Spleen (tissue), 11 donors: Measurements from ENCODE around the gene GPRIN1. TPM values are rescaled to one million over a fixed set of nuclear protein-coding genes. Genes with fewer than 3 reads are reported as not detected.
A peak's percentile ranks its signal among the peaks of the same experiment; 100 is the strongest.

Experiments used
- DNase-seq: peaks from one replicate; pipeline ENCODE4 v3.0.0-alpha.2; 2020
- H3K27ac ChIP-seq, 8 donors: fragments of 200-600 bp; sonication (generic) in 7 of 8; 1 replicate in 4 of 8; 2 replicates in 4 of 8; pipeline versions ENCODE4 v1.5.0 to v1.8.0; 2016 to 2021; ENCODE audit warnings: inconsistent platforms in 4 of 8, mild to moderate bottlenecking in 4 of 8, moderate library complexity in 1 of 8
- H3K27me3 ChIP-seq, 7 donors: fragments of 200-600 bp; sonication (generic) in 6 of 7; replicated peaks in 1 of 7; 1 replicate in 4 of 7; 2 replicates in 3 of 7; pipeline versions ENCODE4 v1.5.0 to v1.8.0; 2016 to 2021; ENCODE audit warnings: inconsistent platforms in 3 of 7, mild to moderate bottlenecking in 1 of 7
- H3K36me3 ChIP-seq, 6 donors: fragments of 200-600 bp; sonication (generic) in 5 of 6; 1 replicate in 4 of 6; 2 replicates in 2 of 6; pipeline versions ENCODE4 v1.5.0 to v1.8.0; 2016 to 2021; ENCODE audit warnings: inconsistent platforms in 2 of 6
- H3K4me1 ChIP-seq, 6 donors: fragments of 200-600 bp; sonication (generic) in 5 of 6; 1 replicate in 3 of 6; 2 replicates in 3 of 6; pipeline versions ENCODE4 v1.5.0 to v1.8.0; 2016 to 2021; ENCODE audit warnings: inconsistent platforms in 3 of 6
- H3K4me3 ChIP-seq, 8 donors: fragments of 200-600 bp; sonication (generic) in 7 of 8; 1 replicate in 4 of 8; 2 replicates in 4 of 8; pipeline versions ENCODE4 v1.5.0 to v1.8.0; 2016 to 2021; ENCODE audit warnings: inconsistent platforms in 4 of 8, mild to moderate bottlenecking in 4 of 8, moderate library complexity in 2 of 8
- H3K9me3 ChIP-seq, 8 donors: fragments of 200-600 bp; sonication (generic) in 7 of 8; 1 replicate in 4 of 8; 2 replicates in 4 of 8; pipeline versions ENCODE4 v1.5.0 to v1.8.0; 2016 to 2021; ENCODE audit warnings: inconsistent platforms in 4 of 8
- POLR2A ChIP-seq, 3 donors: fragments of 450-650 bp; IDR thresholded peaks; one replicate each; pipeline ENCODE4 v1.5.1; 2017; ENCODE audit warnings: antibody characterized with exemption in 3 of 3, mild to moderate bottlenecking in 1 of 3
- POLR2AphosphoS5 ChIP-seq, 3 donors: sonication (generic); formaldehyde crosslinking; IDR thresholded peaks; one replicate each; pipeline ENCODE4 v1.5.1; 2017; ENCODE audit warnings: antibody characterized with exemption in 3 of 3
- WGBS, 5 donors: extraction: QIAGEN DNeasy Blood & Tissue Kit in 3 of 5; methylation state at CpG; one replicate each; pipeline versions ENCODE4 v1.1.5 to v1.1.7; 2013 to 2018; 5-methylcytosine and 5-hydroxymethylcytosine counted together
- intact Hi-C: fragments of 100-400 bp; cut with DNase I; formaldehyde crosslinking; loops from one replicate; pipeline ENCODE4 v1.15.0; 2023; ENCODE audit warnings: low total_unique reads
- polyA plus RNA-seq, 3 donors: library from polyadenylated mRNA; stranded (reverse); fragments of 200-250 nt; gene quantifications; one replicate each; pipeline ENCODE4 v1.2.1, GENCODE V29; 2013
- total RNA-seq, 7 donors: library from RNA; depleted of rRNA in 3 of 7; stranded (reverse); fragments of >200 nt in 3 of 7; fragmentation: NEBNext Ultra II Directional in 4 of 7; extraction: Animal tissue kit (Norgen Biotek cat#: 25700) in 4 of 7; gene quantifications; one replicate each; pipeline versions ENCODE4 v1.1.0 to v1.2.1, GENCODE V29; 2016 to 2021
- TF ChIP-seq, protein P1 (sequence below), 11 experiments: fragments of 200-600 bp in 7 of 11; fragments of 450-650 bp in 4 of 11; sonication (generic) in 4 of 11; IDR thresholded peaks in 8 of 11; conservative IDR thresholded peaks in 3 of 11; 1 replicate in 7 of 11; 2 replicates in 4 of 11; pipeline versions ENCODE4 v1.4.0 to v1.8.0; 2016 to 2021; ENCODE audit warnings: antibody characterized with exemption in 11 of 11, inconsistent platforms in 4 of 11, mild to moderate bottlenecking in 1 of 11
- donor health status: healthy with polysubstance abuse.
- donor health status: DM: no; HTN: no; CAD: no; lungs with moderate emphysema.
- donor health status: DM: no; HTN: no; CAD: no.
- donor health status: Bipolar disorder and iron deficiency.
- donor health status: healthy.
- donor health status: DM: no; HTN: no; CAD: no.
- donor health status: DM: yes; HTN: yes; CAD: no.

The GPRIN1 gene
- total and polyA plus RNA-seq, 10 donors = 0.13 to 1.3 (median 0.76) TPM

- Histone ChIP-seq H3K9me3 (no peaks in the 10 kb centered on the region), H3K4me3 (no peak overlapping the region), H3K36me3 (no peaks in the 10 kb centered on the region), H3K27me3 (peaks cover 0 to 27% (median 0%) of the 10 kb centered on the region in 7 donors), H3K4me1 (peaks cover 0 to 12% (median 0%) of the 10 kb centered on the region in 6 donors), H3K27ac (no peak overlapping the region)
- intact Hi-C loops = no loop called here
- 54 to 66% (median 61%) methylated on average over 10 of the region's 10 CpGs for WGBS, 5 donors
- no peak for DNase-seq
- TF ChIP-seq POLR2A (IDR thresholded peaks at IDR 0.05) = no peak
Measured at GRCh38 chr5:176562189-176562588, 47.8 kb downstream of the GPRIN1 start.

- Histone ChIP-seq H3K27me3 (peaks cover 0 to 20% (median 0%) of the 10 kb centered on the region in 7 donors), H3K27ac (no peak overlapping the region), H3K4me3 (no peak overlapping the region), H3K9me3 (no peaks in the 10 kb centered on the region), H3K36me3 (no peaks in the 10 kb centered on the region), H3K4me1 (peaks cover 0 to 17% (median 0%) of the 10 kb centered on the region in 6 donors)
- no peak for TF ChIP-seq POLR2AphosphoS5 (IDR thresholded peaks at IDR 0.05)
- DNase-seq = no peak
- intact Hi-C loops = no loop called here
- 82 to 92% (median 85%) methylated on average over 3 of the region's 3 CpGs for WGBS, 5 donors
Measured at GRCh38 chr5:176561259-176561658, 48.7 kb downstream of the GPRIN1 start.

GRCh38 chr5:176560364-176560763 is 49.6 kb downstream of the GPRIN1 start:
- H3K9me3 ChIP-seq = no peaks in the 10 kb centered on the region
- H3K27me3 ChIP-seq = peaks cover 0 to 19% (median 0%) of the 10 kb centered on the region in 7 donors
- peaks cover 0 to 23% (median 0%) of the 10 kb centered on the region in 6 donors for H3K4me1 ChIP-seq
- 48 to 60% (median 58%) methylated on average over 8 of the region's 8 CpGs for WGBS, 5 donors
- intact Hi-C loops = no loop called here
- H3K36me3 ChIP-seq = no peaks in the 10 kb centered on the region
- no peak overlapping the region for H3K27ac ChIP-seq
- DNase-seq = no peak
- TF ChIP-seq, protein P1, sequence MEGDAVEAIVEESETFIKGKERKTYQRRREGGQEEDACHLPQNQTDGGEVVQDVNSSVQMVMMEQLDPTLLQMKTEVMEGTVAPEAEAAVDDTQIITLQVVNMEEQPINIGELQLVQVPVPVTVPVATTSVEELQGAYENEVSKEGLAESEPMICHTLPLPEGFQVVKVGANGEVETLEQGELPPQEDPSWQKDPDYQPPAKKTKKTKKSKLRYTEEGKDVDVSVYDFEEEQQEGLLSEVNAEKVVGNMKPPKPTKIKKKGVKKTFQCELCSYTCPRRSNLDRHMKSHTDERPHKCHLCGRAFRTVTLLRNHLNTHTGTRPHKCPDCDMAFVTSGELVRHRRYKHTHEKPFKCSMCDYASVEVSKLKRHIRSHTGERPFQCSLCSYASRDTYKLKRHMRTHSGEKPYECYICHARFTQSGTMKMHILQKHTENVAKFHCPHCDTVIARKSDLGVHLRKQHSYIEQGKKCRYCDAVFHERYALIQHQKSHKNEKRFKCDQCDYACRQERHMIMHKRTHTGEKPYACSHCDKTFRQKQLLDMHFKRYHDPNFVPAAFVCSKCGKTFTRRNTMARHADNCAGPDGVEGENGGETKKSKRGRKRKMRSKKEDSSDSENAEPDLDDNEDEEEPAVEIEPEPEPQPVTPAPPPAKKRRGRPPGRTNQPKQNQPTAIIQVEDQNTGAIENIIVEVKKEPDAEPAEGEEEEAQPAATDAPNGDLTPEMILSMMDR (IDR thresholded peaks at IDR 0.05 in 8 of 11, conservative IDR thresholded peaks at IDR 0.05 in 3 of 11) = no peak
- TF ChIP-seq POLR2A (IDR thresholded peaks at IDR 0.05) (no peak), POLR2AphosphoS5 (IDR thresholded peaks at IDR 0.05) (no peak)
- H3K4me3 ChIP-seq = no peak overlapping the region

GRCh38 chr5:176559683-176560082 is 50.3 kb downstream of the GPRIN1 start:
- no peaks in the 10 kb centered on the region for H3K36me3 ChIP-seq
- H3K27me3 ChIP-seq = peaks cover 0 to 19% (median 0%) of the 10 kb centered on the region in 7 donors
- DNase-seq = no peak
- TF ChIP-seq POLR2A (IDR thresholded peaks at IDR 0.05) (no peak), POLR2AphosphoS5 (IDR thresholded peaks at IDR 0.05) (no peak)
- TF ChIP-seq, protein P1 (IDR thresholded peaks at IDR 0.05 in 8 of 11, conservative IDR thresholded peaks at IDR 0.05 in 3 of 11) = peak in 3 of 11 experiments; percentile 8 to 13 (median 10)
- peaks cover 0 to 30% (median under 1%) of the 10 kb centered on the region in 6 donors for H3K4me1 ChIP-seq
- H3K4me3 ChIP-seq = no peak overlapping the region
- no peak overlapping the region for H3K27ac ChIP-seq
- no peaks in the 10 kb centered on the region for H3K9me3 ChIP-seq
- 22 to 34% (median 26%) methylated on average over 5 of the region's 5 CpGs for WGBS, 5 donors
- intact Hi-C loops = no loop called here

- no peak overlapping the region for H3K4me3 ChIP-seq
- no peaks in the 10 kb centered on the region for H3K9me3 ChIP-seq
- peaks cover 0 to 26% (median 0%) of the 10 kb centered on the region in 7 donors for H3K27me3 ChIP-seq
- H3K4me1 ChIP-seq = peaks cover 0 to 40% (median 4%) of the 10 kb centered on the region in 6 donors
- WGBS, 5 donors = 95 to 99% (median 96%) methylated on average over 12 to 13 of the region's 13 CpGs
- TF ChIP-seq, protein P1 (IDR thresholded peaks at IDR 0.05 in 8 of 11, conservative IDR thresholded peaks at IDR 0.05 in 3 of 11) = no peak
- TF ChIP-seq POLR2A (IDR thresholded peaks at IDR 0.05) (no peak), POLR2AphosphoS5 (IDR thresholded peaks at IDR 0.05) (no peak)
- no peaks in the 10 kb centered on the region for H3K36me3 ChIP-seq
- no peak overlapping the region for H3K27ac ChIP-seq
- intact Hi-C loops = no loop called here
- DNase-seq = no peak
Measured at GRCh38 chr5:176557846-176558245, 52.1 kb downstream of the GPRIN1 start.
